K562 (cell line): Measurements from ENCODE around the gene SLC25A26. TPM values are rescaled to one million over a fixed set of nuclear protein-coding genes. Genes with fewer than 3 reads are reported as not detected.

ENCODE experiments used
- ATAC-seq: fragments of 200-7000 bp; cut with Tn5 transposase; 3 replicates; pipeline ENCODE4 v1.9.1; 2020; ENCODE audit warnings: moderate library complexity
- BruUV-seq: library from RNA; stranded (reverse); fragments of 400-500 nt; replicated peaks from 2 replicates; lab custom pipeline; 2021; lab: Mats Ljungman, UMichigan
- CTCF ChIA-PET: fragments of 300-600 bp; formaldehyde crosslinking; extraction: SDS; loops from one replicate; lab custom pipeline; 2021; ENCODE audit warnings: low intra/inter-chr PET ratio; lab: Yijun Ruan, JAX
- POLR2A ChIA-PET: fragments of 300-600, 350-650 bp; sonication (Branson Sonifier 250); formaldehyde crosslinking; extraction: SDS; loops from one replicate; lab custom pipeline; 2021; ENCODE audit warnings: antibody characterized with exemption, inconsistent platforms; lab: Yijun Ruan, JAX
- DNase-seq, 4 experiments: peaks; one replicate each; pipeline versions ENCODE4 v3.0.0 to v3.0.0-alpha.2; 2011 to 2018; ENCODE audit warnings: low spot score in 3 of 4, mixed read lengths in 3 of 4; ENCODE audit errors: extremely low read depth in 1 of 4
- FAIRE-seq: peaks from 2 replicates; lab custom pipeline; 2011; peaks lifted over from hg19 to GRCh38; lab: Jason Lieb, UNC
- H2AFZ ChIP-seq: 2 replicates; pipeline ENCODE4 v1.6.0; 2011; ENCODE audit warnings: low read depth, low read length, control low read depth, inconsistent platforms
- H3K27ac ChIP-seq: fragments of 200-600 bp; 3 replicates; pipeline ENCODE4 v1.8.0; 2011; ENCODE audit warnings: low read depth, mild to moderate bottlenecking, control low read depth, inconsistent platforms, low read length, moderate library complexity, mixed read lengths; ENCODE audit errors: extremely low read depth
- H3K27me3 ChIP-seq, 2 experiments: fragments of 300-600 bp in 1 of 2; 2 replicates in 1 of 2; 3 replicates in 1 of 2; pipeline versions ENCODE4 v1.6.0 to v1.8.0; 2011; ENCODE audit warnings: inconsistent platforms in 2 of 2, low read length in 2 of 2, mild to moderate bottlenecking in 1 of 2, mixed read lengths in 1 of 2, moderate library complexity in 1 of 2; ENCODE audit not compliant: control insufficient read depth in 2 of 2, insufficient read depth in 2 of 2
- H3K36me3 ChIP-seq: fragments of 300-600 bp; 3 replicates; pipeline ENCODE4 v1.8.0; 2011; ENCODE audit warnings: mild to moderate bottlenecking, low read length, inconsistent platforms; ENCODE audit not compliant: control insufficient read depth, insufficient read depth
- H3K4me1 ChIP-seq, 2 experiments: fragments of 200-600 bp in 1 of 2; replicated peaks in 1 of 2; 2 replicates in 1 of 2; 3 replicates in 1 of 2; pipeline versions ENCODE4 v1.5.1 to v1.8.0; 2011; ENCODE audit warnings: inconsistent platforms in 2 of 2, low read length in 2 of 2, mild to moderate bottlenecking in 1 of 2, mixed read lengths in 1 of 2, moderate library complexity in 1 of 2; ENCODE audit not compliant: control insufficient read depth in 2 of 2, insufficient read depth in 2 of 2
- H3K4me2 ChIP-seq: 2 replicates; pipeline ENCODE4 v1.6.1; 2011; ENCODE audit warnings: low read length, control low read depth, inconsistent platforms, mixed read lengths; ENCODE audit not compliant: insufficient read depth
- H3K4me3 ChIP-seq: fragments of 200-600 bp; sonication (generic), shearing (Covaris generic); 2 replicates; pipeline ENCODE4 v1.5.1; 2016; ENCODE audit warnings: control low read depth, inconsistent platforms
- H3K79me2 ChIP-seq: fragments of 200-600 bp; 3 replicates; pipeline ENCODE4 v1.8.0; 2011; ENCODE audit warnings: low read length, inconsistent platforms; ENCODE audit not compliant: control insufficient read depth, insufficient read depth
- H3K9ac ChIP-seq, 2 experiments: 2 replicates each; pipeline versions ENCODE4 v1.6.0 to v1.6.1; 2011; ENCODE audit warnings: low read depth in 2 of 2, low read length in 2 of 2, control low read depth in 1 of 2, inconsistent platforms in 1 of 2, mild to moderate bottlenecking in 1 of 2, mixed read lengths in 1 of 2; ENCODE audit not compliant: insufficient read depth in 1 of 2
- H3K9me1 ChIP-seq: one replicate; pipeline ENCODE4 v1.6.0; 2011; ENCODE audit warnings: inconsistent platforms, mild to moderate bottlenecking, low read length, moderate library complexity; ENCODE audit not compliant: control insufficient read depth, insufficient read depth
- H3K9me3 ChIP-seq: replicated peaks from 2 replicates; pipeline ENCODE4 v1.5.1; 2011; ENCODE audit warnings: low read depth, low read length, inconsistent platforms; ENCODE audit not compliant: control insufficient read depth, insufficient read depth
- H4K20me1 ChIP-seq: replicated peaks from 2 replicates; pipeline ENCODE4 v1.6.1; 2011; ENCODE audit warnings: low read length, inconsistent platforms, mixed read lengths; ENCODE audit not compliant: control insufficient read depth, insufficient read depth
- NRF1 ChIP-seq, 2 experiments: fragments of 450-650 bp; IDR thresholded peaks in 1 of 2; conservative IDR thresholded peaks in 1 of 2; 2 replicates each; pipeline ENCODE4 v1.6.1; 2014; ENCODE audit warnings: mild to moderate bottlenecking in 2 of 2
- SNIP1 ChIP-seq: fragments of 450-650 bp; IDR thresholded peaks from 2 replicates; pipeline ENCODE4 v1.7.1; 2017; ENCODE audit warnings: low read depth, mild to moderate bottlenecking
- SP2 ChIP-seq: IDR thresholded peaks from 2 replicates; pipeline ENCODE4 v1.6.1; 2011; ENCODE audit warnings: mild to moderate bottlenecking, low read depth, low read length, moderate library complexity; ENCODE audit not compliant: poor library complexity, severe bottlenecking; ENCODE audit errors: extremely low read depth
- TFAP4 ChIP-seq: sonication (generic); formaldehyde crosslinking; IDR thresholded peaks from 2 replicates; pipeline ENCODE4 v1.8.0; 2022; ENCODE audit warnings: missing genetic modification reagents, mild to moderate bottlenecking, moderate library complexity, borderline replicate concordance
- ZBTB9 ChIP-seq: fragments of 450-650 bp; formaldehyde crosslinking; IDR thresholded peaks from 2 replicates; pipeline ENCODE4 v1.4.0; 2020; ENCODE audit warnings: mild to moderate bottlenecking, moderate library complexity
- ZNF224 ChIP-seq: sonication (generic); formaldehyde crosslinking; IDR thresholded peaks from 2 replicates; pipeline ENCODE4 v1.8.0; 2022; ENCODE audit warnings: mild to moderate bottlenecking, missing genetic modification reagents
- WGBS: fragments of 100-300 bp; shearing (Covaris generic); methylation state at CpG from one replicate; pipeline ENCODE4 v1.1.6; 2016; ENCODE audit warnings: low coverage, mixed read lengths; ENCODE audit not compliant: insufficient coverage; ENCODE audit errors: missing lambda C conversion rate; 5-methylcytosine and 5-hydroxymethylcytosine counted together
- in situ Hi-C: fragments of 300-500 bp; cut with MboI; formaldehyde crosslinking; loops from 4 replicates; pipeline ENCODE4 v1.15.0; 2018; ENCODE audit warnings: inconsistent platforms, mixed read lengths
- intact Hi-C: fragments of 100-400 bp; cut with micrococcal nuclease; formaldehyde crosslinking; loops from 2 replicates; pipeline ENCODE4 v1.14.2; 2022
- polyA plus RNA-seq, 8 experiments: library from polyadenylated mRNA; depleted of rRNA in 4 of 8; stranded (reverse) in 5 of 8; unstranded in 3 of 8; fragments of >200 nt; fragmentation: Nextera tagmentation in 2 of 8; fragmentation: Illumina TruSeq in 1 of 8; extraction: Ambion mirVana in 2 of 8; extraction: Trizol in 1 of 8; gene quantifications; 2 replicates each; pipeline versions ENCODE4 v1.2.1 to v1.2.3, GENCODE V29; 2011 to 2014; ENCODE audit warnings: inconsistent platforms in 1 of 8, missing spikeins in 1 of 8
- total RNA-seq, 7 experiments: library from RNA; depleted of rRNA in 6 of 7; stranded (reverse); fragments of >200 nt in 6 of 7; fragmentation: Illumina TruSeq in 2 of 7; extraction: Trizol in 2 of 7; gene quantifications; 2 replicates each; pipeline versions ENCODE4 v1.2.1 to v1.2.3, GENCODE V29; 2011 to 2021; ENCODE audit warnings: low replicate concordance in 1 of 7
- TF ChIP-seq, protein P1 (sequence below): fragments of 250-450 bp; sonication (Bioruptor Pico); IDR thresholded peaks from 2 replicates; pipeline ENCODE4 v1.8.0; 2021; ENCODE audit warnings: moderate library complexity, mild to moderate bottlenecking, inconsistent platforms

SLC25A26 gene
- total and polyA plus RNA-seq, 9 of the 15 experiments (the other 6 are each of a cell fraction or from before 2014, with no cell fraction given): 7.2 to 29.1 (median 12.6) TPM

GRCh38 chr3:66423791-66424190, 203.0 kb downstream of the SLC25A26 start (continued):
- no peak for TF ChIP-seq SNIP1

DNA sequence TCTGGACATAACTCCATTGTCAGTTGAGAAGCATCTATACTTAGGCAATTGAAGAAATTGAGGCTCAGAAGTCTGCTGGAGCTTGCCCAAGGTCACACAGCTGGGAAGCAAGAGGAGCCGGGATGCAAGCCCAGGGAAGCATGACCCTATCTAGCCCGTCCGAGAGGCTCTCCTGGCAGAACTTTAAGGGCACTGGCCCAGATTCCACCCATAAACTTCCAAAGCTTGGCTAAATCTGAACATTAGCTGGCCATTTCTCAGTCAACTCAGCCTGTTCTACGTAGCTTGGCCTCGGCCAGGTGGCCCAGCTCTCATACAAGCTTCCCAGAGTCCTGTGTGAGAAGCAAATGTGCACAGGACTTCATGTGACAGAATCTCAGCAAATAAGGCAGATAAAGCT, 204.2 kb downstream of the SLC25A26 start:
- Histone ChIP-seq H3K79me2 (no peaks in the 10 kb centered on the region), H3K36me3 (no peaks in the 10 kb centered on the region), H3K4me2 (no peak overlapping the region), H3K9ac (no peak overlapping the region), H3K9me3 (no peaks in the 10 kb centered on the region), H3K4me1 (no peaks in the 10 kb centered on the region), H3K27ac (no peak overlapping the region), H3K27me3 (peaks cover 0 to 8% of the 10 kb centered on the region in 2 experiments; a peak in 1 of 5 replicates), H2AFZ (no peak overlapping the region), H3K4me3 (no peak overlapping the region), H4K20me1 (no peaks in the 10 kb centered on the region; the same call in 1 of the 2 replicates), H3K9me1 (no peaks in the 10 kb centered on the region)
- 2% methylated on average over 5 of the region's 5 CpGs for WGBS
- DNase-seq (no peak), FAIRE-seq (no peak), ATAC-seq (no peak)
- no TSS peak for BruUV-seq
- POLR2A ChIA-PET: no interaction called here
- intact Hi-C loops (no loop called here), in situ Hi-C loops (no loop called here)
- CTCF ChIA-PET: no interaction called here
- TF ChIP-seq ZNF224: no peak
- no peak for TF ChIP-seq SP2
- TF ChIP-seq, protein P1, sequence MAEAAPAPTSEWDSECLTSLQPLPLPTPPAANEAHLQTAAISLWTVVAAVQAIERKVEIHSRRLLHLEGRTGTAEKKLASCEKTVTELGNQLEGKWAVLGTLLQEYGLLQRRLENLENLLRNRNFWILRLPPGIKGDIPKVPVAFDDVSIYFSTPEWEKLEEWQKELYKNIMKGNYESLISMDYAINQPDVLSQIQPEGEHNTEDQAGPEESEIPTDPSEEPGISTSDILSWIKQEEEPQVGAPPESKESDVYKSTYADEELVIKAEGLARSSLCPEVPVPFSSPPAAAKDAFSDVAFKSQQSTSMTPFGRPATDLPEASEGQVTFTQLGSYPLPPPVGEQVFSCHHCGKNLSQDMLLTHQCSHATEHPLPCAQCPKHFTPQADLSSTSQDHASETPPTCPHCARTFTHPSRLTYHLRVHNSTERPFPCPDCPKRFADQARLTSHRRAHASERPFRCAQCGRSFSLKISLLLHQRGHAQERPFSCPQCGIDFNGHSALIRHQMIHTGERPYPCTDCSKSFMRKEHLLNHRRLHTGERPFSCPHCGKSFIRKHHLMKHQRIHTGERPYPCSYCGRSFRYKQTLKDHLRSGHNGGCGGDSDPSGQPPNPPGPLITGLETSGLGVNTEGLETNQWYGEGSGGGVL (CRISPR knock-in tag): no peak
- TF ChIP-seq ZBTB9: no peak
- TF ChIP-seq TFAP4: no peak
- TF ChIP-seq NRF1 (conservative IDR thresholded peaks at IDR 0.05 in 1 of 2, IDR thresholded peaks at IDR 0.05 in 1 of 2): no peak
